ENCODE data around the gene INPPL1. TPM values are rescaled to one million over a fixed set of nuclear protein-coding genes. Genes with fewer than 3 reads are reported as not detected.

INPPL1 gene
- total RNA-seq, 4 donors from 2014 or later = 43.8 to 80.3 (median 60.3) TPM

- TF ChIP-seq CTCF (IDR thresholded peaks at IDR 0.05; ENCODE audit: low read depth) = no peak
Observed at GRCh38 chr11:72271980-72272379, 47.4 kb downstream of the INPPL1 start.

- TF ChIP-seq CTCF (IDR thresholded peaks at IDR 0.05; ENCODE audit: low read depth) = no peak
Observed at GRCh38 chr11:72274435-72274834, 49.9 kb downstream of the INPPL1 start.

- TF ChIP-seq CTCF (IDR thresholded peaks at IDR 0.05; ENCODE audit: low read depth) = no peak
Observed at GRCh38 chr11:72278905-72279304, 54.3 kb downstream of the INPPL1 start.

GRCh38 chr11:72280037-72280436 is 55.5 kb downstream of the INPPL1 start:
- no peak for TF ChIP-seq CTCF (IDR thresholded peaks at IDR 0.05; ENCODE audit: low read depth)

GRCh38 chr11:72280726-72281315 is 56.3 kb downstream of the INPPL1 start:
- no peak for TF ChIP-seq CTCF (IDR thresholded peaks at IDR 0.05; ENCODE audit: low read depth)

GRCh38 chr11:72283947-72284346 is 59.4 kb downstream of the INPPL1 start:
- no peak for TF ChIP-seq CTCF (IDR thresholded peaks at IDR 0.05; ENCODE audit: low read depth)

GRCh38 chr11:72287293-72287692 is 62.7 kb downstream of the INPPL1 start:
- no peak for TF ChIP-seq CTCF (IDR thresholded peaks at IDR 0.05; ENCODE audit: low read depth)

Other genes with a start within 250 kb of the INPPL1 start
- gene IL18BP, start 225.9 kb upstream of the INPPL1 start, total RNA-seq = 10 to 100 TPM in 1 of 4 donors, 1 to 10 TPM in 3; 3.5 to 14.1 (median 5.3) TPM
- 100 to 1,000 TPM; 121 to 365 (median 225) TPM for gene NUMA1, start 144.2 kb upstream of the INPPL1 start, total RNA-seq
- gene LRRC51, start 143.9 kb upstream of the INPPL1 start, total RNA-seq = 1 to 10 TPM; 3.2 to 7.0 (median 4.5) TPM
- gene LAMTOR1, start 121.5 kb upstream of the INPPL1 start, total RNA-seq = 100 to 1,000 TPM in 1 of 4 donors, 10 to 100 TPM in 3; 84.6 to 128 (median 91.9) TPM
- gene TOMT, start 118.8 kb upstream of the INPPL1 start, total RNA-seq = not detected
- gene ANAPC15, start 112.1 kb upstream of the INPPL1 start, total RNA-seq = 10 to 100 TPM; 17.3 to 28.6 (median 21.1) TPM
- gene FOLR3, start 89.0 kb upstream of the INPPL1 start, total RNA-seq = under 1 TPM in 2 of 4 donors, not detected in 2; 0.68 to 0.88 TPM
- gene FOLR1, start 32.6 kb upstream of the INPPL1 start, total RNA-seq = not detected
- gene FOLR2, start 8.0 kb upstream of the INPPL1 start, total RNA-seq = 100 to 1,000 TPM in 3 of 4 donors, 10 to 100 TPM in 1; 75.9 to 140 (median 136) TPM
- gene PHOX2A, start 19.4 kb downstream of the INPPL1 start, total RNA-seq = not detected
- 10 to 100 TPM; 16.1 to 24.1 (median 17.0) TPM for gene CLPB, start 209.8 kb downstream of the INPPL1 start, total RNA-seq